NCI-H446 treated with DMSO at 0.1 percent for 48 hours (cell line): ENCODE data around the gene MAGI2.

Experiments used
- DNase-seq: peaks from one replicate; lab custom pipeline; 2025; lab: John Stamatoyannopoulos, UW

MAGI2 gene

DNA sequence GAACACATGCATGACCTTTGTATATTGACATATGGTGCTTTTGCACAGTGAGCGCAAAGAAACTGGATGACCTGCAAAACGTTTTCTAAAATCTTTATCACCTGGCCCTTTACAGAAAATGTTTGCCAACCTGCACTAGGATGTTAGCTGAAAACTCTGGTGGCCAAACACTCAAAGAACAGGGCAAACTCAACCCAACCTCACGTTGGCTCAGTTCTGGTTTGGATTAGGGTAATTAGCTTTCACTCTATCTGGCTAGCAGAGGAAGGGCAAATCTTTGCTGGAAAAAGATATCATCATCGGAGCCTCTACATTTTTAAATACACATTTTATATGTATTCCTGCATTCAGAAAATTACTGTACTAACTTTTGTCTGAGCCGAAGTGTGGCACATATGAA is 966.0 kb downstream of the MAGI2 start:
- no peak for DNase-seq

DNA sequence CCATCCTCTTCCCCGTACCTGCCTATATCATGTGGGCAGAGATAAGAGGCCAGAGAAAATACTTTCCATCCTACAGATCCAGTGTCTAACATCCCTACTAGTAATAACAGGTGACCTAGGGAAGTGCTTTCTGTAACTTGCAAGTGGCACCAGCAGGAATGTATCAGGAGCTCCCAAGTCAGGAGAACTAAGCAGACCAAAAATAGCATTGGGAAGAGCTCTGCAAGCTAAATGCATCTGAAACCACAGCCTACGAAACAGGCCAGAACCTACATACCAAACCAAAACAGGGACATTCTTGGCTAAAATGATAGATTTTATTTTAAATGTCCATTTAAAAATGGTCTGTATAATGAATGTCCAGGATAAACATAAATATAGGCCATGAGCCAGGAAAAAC is 974.1 kb downstream of the MAGI2 start:
- DNase-seq = no peak

DNA sequence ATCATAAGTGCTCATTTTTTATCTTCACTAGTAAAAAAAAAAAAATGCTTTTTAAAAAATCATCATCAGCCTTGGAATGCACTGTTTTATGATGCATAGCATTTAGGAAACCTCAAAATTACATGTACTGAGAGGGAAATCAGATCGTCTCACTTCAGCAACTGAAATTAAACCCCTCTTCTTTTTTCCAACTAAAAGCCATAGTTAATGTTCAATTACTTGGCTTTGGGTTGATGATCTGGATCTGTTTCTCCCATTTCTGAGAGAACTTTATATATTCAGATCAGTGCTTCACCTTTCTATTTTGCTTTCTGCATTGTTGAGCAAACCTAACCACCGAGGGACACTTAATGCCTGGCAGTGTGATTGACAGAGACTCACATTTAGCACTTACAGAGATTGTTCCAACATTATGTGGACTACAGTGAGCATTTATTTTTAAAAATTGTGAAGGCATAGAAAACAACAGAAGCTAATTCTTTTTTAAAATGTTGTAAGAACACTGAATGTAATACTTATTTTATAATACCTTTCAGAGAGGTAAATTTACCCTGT is 976.5 kb downstream of the MAGI2 start:
- DNase-seq = no peak

DNA sequence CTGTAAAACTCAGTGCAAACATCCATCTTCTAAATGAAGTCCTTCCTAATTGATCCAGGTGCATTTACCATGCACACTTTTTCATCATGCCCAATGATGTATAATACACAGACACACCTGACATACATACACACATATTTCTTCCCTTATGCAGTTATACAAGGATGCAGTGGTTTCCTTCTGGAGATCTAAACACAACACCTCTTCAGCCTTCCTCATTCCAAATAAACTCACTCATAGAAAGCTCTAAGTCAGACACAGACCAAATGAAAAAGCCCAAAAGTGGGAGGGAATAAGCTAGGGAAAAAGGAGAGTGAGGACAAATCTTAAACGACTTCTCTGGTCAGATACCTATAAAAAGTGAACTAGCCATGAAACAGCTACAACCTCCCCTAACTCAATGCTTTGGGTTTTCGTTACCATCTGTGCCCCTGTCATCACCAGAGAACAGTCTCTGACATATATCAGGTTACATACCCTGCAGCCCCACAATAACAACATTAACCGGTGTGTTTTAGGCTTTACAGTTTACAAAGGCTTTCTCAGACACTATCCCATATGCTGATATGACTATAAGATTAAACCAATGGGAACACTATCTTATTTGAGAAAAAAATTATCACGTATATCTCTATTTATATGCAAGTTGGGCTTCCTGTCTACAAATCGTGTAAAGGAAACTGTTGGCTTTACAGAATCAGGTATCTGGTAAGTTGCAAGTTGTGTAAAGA is 979.7 kb downstream of the MAGI2 start:
- no peak for DNase-seq

DNA sequence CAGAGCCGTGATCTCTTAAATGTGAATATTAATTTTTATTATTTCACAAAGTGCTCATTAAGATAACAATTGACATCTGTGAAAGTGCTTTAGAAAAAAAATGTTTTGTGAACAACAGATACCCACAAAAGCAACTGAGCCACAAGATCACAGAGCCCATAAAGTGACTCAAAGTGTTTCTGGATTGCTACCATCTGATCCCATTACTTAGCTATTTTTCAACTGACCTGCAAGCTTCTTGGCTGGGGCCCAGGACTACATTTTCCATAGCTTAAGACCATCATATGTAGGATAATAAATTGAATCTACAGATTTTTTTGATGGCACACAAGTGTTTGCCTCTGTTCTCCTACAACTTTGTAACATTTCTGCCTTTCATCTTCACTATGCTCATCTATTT is 980.4 kb downstream of the MAGI2 start:
- no peak for DNase-seq

DNA sequence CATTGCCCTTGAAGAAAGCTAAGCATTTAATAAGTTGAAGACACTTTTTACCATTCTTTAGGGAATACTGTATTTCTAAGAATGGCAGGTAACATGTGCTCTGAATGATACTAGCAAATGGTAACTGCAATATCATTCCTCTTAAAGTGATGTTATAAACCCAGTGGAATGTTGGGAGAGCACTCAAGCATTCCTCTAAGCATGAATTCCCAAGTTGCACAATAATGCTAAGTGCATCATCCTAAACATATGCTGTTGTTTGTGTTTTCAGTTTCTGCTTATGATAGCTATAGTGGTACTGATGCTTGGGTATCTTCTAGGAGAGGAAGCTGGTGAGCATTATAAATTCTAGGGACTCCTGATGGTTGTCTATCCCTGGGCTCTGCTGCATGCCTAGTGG is 980.9 kb downstream of the MAGI2 start:
- DNase-seq = no peak

DNA sequence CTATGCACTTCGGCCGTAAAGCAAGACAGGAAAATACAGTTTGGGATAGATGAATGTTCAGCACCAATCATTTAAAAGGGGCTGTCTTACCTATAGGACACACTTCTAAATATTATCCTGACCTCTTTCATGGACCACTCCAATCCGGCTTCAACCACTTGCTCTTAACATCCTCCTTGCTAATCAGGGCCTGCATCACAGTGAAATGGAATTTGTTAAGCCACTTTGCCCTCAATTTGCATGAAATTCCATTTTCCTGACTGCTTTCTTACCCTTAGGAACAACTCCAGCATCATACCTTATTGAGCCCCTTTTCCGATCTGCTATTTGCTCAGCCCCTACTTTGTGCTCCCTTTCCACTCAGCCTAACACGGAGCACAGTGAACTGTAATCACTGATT is 987.6 kb downstream of the MAGI2 start:
- DNase-seq = no peak

DNA sequence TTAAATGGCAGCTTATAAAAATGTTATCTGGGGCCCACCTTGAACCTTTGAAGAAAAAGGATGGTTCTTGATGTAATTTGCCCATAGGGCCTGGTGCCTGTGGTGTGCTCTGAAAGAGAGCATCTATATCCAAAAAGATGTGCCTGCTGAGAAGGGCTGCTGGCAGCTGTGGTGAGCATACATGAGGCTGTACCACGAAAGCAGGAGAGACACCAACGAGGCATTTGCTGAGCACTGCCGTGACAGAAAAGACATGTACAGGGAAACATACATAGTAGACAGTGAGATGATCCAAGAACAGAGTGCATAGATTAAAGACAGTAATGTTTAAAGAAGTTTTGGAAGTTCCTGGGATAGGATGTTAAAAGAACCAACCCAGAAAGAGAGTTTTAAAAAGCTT is 990.4 kb downstream of the MAGI2 start:
- DNase-seq = no peak

DNA sequence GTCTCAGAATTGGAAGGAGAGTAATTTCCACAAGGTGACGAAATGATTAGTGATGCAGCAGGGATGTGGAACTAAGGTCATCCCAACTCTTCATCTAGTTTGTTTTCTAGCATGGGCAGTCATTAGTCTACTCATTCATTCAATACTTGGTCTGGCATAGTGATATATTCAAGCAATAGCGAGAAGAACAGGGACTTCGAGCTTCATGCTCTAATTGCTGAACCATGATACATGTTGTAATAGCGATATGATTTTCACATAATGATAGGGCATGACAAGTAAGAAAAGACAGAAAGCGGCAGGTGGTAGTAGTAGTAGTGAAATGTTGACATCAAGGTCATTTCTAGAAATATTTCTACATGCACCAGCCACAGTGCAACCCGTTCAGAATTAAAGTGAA is 1002.8 kb downstream of the MAGI2 start:
- DNase-seq = no peak

DNA sequence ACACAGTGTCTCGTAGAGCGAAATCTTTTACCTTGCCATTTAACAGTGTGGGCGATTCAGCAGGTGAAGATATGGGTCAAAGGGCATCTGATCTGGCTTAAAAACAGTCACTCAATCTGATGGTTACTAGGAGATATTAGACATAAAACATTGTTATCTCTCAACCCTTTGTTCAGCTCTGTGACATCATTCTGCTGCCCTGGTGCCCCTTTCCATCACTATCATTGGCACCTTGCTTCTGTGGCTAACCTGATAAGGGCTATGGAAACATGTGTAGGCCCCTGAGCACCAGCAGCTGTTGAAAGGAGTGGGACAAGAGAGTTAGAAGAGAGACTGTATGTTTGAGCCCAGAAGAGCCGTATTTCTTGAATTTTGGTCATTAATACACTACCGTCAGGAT is 1004.6 kb downstream of the MAGI2 start:
- no peak for DNase-seq

DNA sequence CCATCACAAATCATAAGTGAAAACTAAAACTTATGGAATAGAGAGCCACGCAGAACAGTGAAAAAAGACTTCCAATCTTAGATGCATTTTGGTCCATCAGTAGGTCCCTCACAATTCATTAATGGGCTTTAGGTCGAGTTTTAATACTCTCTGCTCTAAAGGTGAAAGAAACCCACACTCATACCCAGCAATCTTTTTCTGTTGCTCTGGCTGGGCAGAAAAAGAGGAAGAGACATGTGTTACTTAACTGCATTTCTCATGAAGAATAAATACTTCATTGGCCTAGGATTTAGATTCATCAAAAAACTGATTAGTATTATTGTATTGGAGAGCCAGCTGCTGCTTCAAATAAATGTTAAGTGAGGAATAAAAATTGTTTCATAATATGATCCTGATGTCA is 1009.2 kb downstream of the MAGI2 start:
- no peak for DNase-seq

DNA sequence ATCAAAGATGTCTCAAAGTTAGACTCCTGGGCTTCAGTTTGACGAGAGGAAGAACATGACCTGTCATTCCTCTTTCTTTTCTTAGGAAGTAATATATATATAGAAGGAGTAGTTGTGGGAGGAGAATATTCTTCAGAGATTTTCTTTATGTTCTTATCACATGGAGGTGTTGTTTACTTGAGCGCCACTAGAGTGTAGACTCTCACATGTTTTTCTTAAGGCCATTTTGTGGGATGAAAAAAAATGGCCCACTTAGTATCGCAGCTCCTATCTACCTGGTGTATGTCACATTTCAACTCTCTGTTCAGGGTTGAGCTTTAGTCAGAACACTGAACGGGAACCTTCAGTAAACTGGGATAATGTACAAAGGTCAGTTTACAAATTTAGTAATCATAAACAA is 1009.7 kb downstream of the MAGI2 start:
- no peak for DNase-seq

DNA sequence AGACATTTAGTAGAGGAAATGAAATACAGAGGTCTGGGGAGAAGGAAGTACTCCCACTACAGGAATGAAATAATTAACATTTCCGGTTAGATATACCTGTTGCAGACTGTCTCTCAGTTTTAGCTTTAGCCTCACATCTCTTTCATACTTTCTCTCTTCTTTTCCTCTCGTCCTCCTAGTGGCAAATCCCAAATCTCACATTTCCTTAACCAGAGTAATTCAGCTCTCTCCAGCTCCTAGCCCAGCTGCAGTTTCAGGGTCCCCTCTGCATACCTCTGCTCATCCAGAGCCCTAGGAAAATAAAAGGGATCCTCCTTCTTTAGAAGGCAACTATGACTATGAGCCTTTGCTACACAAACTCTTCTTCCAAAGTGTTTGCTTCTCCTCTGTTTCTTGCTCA is 1011.7 kb downstream of the MAGI2 start:
- DNase-seq = no peak

DNA sequence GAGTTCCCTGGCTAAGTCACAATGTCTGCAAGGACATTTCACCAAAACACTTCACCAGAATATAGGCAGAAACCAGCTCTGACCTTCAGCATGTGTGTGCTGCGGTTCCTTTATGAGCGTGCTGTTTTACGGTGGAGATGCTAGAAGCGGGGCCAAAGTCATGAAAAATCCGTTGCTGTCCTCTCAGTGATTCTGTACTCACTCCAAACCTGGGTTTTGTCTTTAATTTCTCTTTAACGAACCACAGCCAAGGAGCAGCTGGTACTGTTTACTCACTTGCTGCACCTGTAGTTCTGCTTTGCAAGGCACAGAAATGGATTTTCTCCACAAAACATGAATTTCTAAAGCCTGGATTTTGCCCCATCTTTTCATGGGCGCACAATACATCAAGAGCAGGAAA is 1015.0 kb downstream of the MAGI2 start:
- DNase-seq = no peak

DNA sequence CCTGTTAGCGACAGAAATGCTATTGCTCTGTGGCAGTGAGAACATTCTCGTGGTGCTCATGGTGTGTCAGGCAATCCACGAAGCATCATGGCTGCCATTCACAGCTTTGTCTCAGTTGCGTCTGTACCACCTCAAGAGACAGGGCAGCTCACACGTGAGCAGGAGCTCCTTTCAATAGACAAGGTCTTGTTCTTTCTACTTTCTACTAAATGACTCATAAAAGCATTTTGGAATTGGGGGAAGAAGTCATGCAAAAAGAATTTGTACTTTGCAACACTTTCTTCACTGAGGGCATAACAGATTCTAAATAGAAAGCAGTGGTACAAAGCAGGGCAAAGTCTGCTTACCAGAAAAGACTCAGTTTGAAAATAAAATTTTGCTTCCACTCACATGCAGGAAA is 1016.3 kb downstream of the MAGI2 start:
- no peak for DNase-seq

DNA sequence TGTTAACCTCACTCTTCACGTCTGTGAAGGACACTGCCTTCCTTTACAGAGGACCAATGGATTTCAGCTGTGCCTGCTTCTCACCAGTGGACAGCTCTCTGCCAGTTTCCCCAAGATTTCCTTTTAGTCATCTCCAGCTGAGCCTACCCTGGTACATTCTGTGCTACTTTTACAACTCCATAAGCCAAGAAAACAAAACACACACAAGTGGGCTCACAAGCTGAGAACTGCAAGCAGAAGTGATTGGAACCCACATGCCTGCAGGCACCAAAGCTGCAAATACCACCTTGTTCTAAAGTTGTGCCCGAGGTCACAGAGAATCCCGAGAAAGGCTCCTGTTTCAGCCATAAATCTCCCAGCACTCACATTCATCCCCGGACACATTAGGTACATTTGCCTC is 1018.1 kb downstream of the MAGI2 start:
- no peak for DNase-seq

DNA sequence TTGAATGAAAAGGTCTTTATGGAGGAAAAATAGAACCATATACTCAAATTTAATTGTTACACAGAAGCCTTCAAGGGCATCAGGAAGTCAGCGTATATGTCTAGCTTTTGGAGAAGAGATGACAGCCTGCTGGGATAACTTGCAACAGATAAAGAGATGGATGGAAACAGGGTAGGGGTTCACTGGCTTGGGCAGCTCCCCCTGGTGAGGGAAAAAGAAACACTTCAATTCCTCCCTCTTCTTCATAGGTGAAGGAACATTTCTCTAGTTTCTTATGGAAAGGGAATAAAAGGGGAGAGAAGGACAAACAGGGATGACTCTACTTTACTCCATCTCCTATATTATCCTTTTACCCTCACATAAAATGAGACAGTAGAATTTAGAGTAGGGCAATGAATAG is 1019.2 kb downstream of the MAGI2 start:
- no peak for DNase-seq

DNA sequence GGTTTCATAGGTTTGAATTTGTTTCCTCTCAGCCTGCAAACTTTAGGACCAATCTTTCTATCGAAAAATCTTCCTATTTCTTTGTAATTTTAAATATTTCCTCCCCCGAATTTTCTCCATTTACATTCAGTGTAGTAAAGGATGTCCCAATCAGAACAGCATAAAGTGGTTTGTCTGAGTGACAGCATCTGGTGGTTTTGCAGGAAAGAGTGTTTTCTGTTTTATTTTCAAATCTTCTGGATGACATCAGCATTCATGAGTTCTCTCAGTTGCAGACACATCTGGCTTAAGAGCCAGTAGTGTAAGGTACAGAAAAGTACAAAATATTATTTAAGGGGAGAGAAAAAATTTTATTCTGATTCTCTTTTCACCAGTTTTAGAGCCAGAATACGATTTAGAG is 1020.0 kb downstream of the MAGI2 start:
- no peak for DNase-seq

DNA sequence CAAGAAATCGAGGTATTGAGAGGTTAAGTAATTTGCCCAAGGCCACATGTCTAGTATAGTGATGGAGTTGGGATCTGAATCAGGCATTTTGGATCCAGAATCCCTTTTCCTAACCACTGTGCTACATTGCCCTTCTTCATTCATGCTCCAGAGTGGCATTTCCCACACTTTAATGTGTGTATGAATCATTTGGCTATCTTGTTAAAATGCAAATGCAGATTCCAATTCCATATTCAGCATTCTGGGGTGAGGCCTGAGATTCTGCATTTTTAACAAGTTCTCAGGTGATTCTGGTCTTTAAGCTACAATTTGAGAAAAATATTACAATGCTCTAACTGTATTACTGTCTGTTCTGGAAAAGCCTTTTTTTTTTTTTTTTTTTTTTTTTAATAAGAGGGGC is 1023.6 kb downstream of the MAGI2 start:
- no peak for DNase-seq

DNA sequence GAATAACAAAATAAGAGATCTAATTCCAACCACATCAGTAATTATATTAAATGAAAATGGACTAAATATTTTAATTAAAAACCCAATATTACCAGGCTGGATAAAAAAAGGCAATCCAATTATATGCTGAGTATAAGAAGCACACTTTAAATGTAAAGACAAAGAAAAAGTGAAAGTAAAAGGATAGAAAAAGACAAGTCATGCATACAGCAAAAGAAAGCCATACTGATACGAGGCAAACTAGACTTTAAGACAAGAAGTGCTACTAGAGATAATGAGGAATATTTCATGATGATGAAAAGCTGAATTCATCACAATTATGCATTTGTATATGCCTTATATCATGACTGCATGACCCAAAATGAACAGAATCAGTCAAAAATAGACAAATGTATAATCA is 1026.3 kb downstream of the MAGI2 start:
- DNase-seq = no peak

DNA sequence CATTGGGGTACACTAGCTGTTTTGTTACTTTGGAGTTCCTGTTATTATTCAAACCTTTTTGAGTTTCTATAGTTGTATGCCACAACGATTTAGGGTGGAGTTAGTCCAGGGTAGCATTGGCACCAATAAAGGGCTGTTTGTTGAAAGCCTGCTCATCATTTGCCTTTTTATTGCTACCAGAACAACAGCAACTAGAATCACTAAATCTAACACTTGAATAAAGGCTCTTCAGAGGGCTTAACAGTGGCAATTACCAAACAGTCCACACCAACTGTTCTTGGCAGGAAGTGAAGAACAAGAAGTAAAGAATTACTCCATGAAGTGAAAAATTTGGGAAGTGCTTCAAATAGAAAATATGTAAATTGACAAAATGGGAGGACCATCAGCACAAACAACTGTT is 1033.5 kb downstream of the MAGI2 start:
- DNase-seq = no peak

DNA sequence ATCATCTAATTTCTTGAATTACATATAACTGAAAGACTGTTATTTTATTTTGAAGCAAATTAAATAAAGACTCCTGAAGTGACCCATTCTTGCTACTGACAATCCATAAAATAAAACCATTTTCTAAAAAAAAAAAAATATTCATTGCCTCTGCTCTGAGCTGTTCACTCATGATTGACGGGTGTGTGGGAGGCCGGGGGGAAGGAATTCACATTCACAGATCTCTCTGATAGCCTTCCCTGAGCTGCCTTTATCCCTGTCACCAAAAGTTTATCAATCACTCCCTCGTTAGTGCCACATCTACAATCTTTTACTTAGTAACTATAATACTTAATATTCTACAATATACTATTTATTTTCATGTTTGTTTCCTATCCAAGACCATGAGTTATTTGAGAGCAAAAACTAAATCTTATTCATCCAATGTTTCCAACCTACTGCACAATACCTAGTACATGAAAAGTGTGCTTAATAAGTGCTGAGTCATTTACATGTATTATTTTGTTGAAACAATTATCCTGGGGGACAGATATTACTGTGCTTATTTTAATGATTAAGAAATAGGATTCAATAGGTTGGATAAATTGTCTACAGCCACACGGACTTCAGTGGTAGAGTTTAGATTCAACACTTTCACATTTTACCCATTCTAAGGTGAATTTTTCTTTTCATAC is 1036.2 kb downstream of the MAGI2 start:
- DNase-seq = no peak

DNA sequence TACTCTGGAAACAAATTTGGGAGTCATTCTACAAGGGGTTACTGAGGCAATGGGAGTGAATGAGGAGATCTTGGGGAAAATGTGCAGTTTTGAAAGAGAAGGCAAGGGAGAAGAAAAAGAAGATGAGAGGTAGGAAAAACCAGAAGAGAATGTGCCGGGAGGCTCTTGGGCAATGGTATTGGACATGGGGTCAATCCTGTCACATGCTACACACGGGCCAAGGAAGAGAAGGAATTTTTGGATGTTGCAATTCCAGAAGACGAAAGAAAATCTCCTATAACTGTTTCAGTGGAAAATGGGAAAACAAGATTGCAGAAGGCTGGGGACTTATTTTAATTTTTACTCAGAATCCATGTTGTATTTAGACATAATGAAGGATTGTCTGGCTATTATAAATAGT is 1039.9 kb downstream of the MAGI2 start:
- DNase-seq = no peak
